ENCODE results near the gene KLHL8.

GRCh38 chr4:87262886-87263285 lies 42.5 kb upstream of the KLHL8 start:
- no peak for TF ChIP-seq EZH2 (IDR thresholded peaks at IDR 0.05; ENCODE audit: borderline replicate concordance, low read depth, low read length, severe bottlenecking)
- TF ChIP-seq CTCF (IDR thresholded peaks at IDR 0.05; ENCODE audit: extremely low read depth in 1 of 2, insufficient read depth in 1 of 2, low read depth in 1 of 2, low read length in 2 of 2) = no peak
- no peak for TF ChIP-seq MAX (IDR thresholded peaks at IDR 0.05; ENCODE audit: insufficient read depth, insufficient read length)
- TF ChIP-seq POLR2A (IDR thresholded peaks at IDR 0.05; ENCODE audit: low read depth, low read length) = no peak
- TF ChIP-seq MYC (IDR thresholded peaks at IDR 0.05; ENCODE audit: low read depth, low read length) = no peak
- TF ChIP-seq POLR2AphosphoS5 (IDR thresholded peaks at IDR 0.05; ENCODE audit: insufficient read depth, low read depth, low read length) = no peak
- no peak for TF ChIP-seq FOS (IDR thresholded peaks at IDR 0.05; ENCODE audit: borderline replicate concordance, insufficient read depth, low read length)
